ENCODE results near the gene CCDC187. TPM values are rescaled to one million over a fixed set of nuclear protein-coding genes. Genes with fewer than 3 reads are reported as not detected.

The CCDC187 gene
- total RNA-seq, 1 experiment from 2014 or later: not detected

- BruUV-seq (replicated peaks): no TSS peak
- Histone ChIP-seq H3K4me3 (ENCODE audit: low read depth, low read length, poor library complexity, severe bottlenecking) (no peak overlapping the region), H3K27ac (ENCODE audit: low read depth, low read length, poor library complexity, severe bottlenecking) (no peak overlapping the region), H3K36me3 (ENCODE audit: insufficient read depth, low read length, poor library complexity, severe bottlenecking) (peaks cover 20% of the 10 kb centered on the region), H3K4me1 (ENCODE audit: insufficient read depth, low read length, poor library complexity, severe bottlenecking) (no peaks in the 10 kb centered on the region), H3K9me3 (ENCODE audit: low read depth, low read length, poor library complexity, severe bottlenecking) (no peaks in the 10 kb centered on the region), H3K27me3 (replicated peaks; ENCODE audit: insufficient read depth, low read depth, low read length, poor library complexity) (no peaks in the 10 kb centered on the region)
- no peak for DNase-seq (ENCODE audit: low spot score)
- intact Hi-C loops (cut with micrococcal nuclease; ENCODE audit: unreplicated experiment): no loop called here
- ChIA-PET POLR2A (ENCODE audit: low non-redundant PET) (no interaction called here), CTCF (no interaction called here)
- TF ChIP-seq CTCF (conservative IDR thresholded peaks at IDR 0.05; ENCODE audit: low read depth, low read length) (no peak), EZH2 (IDR thresholded peaks at IDR 0.05; ENCODE audit: borderline replicate concordance, low read depth, low read length, poor library complexity, severe bottlenecking) (no peak)
Measured at GRCh38 chr9:136231478-136232297, 72.2 kb downstream of the CCDC187 start.

GRCh38 chr9:136230773-136231172, 73.1 kb downstream of the CCDC187 start:
- POLR2A ChIA-PET (ENCODE audit: low non-redundant PET): no interaction called here
- intact Hi-C loops (cut with micrococcal nuclease; ENCODE audit: unreplicated experiment): no loop called here

GRCh38 chr9:136230365-136230764, 73.5 kb downstream of the CCDC187 start:
- no peaks in the 10 kb centered on the region for H3K27me3 ChIP-seq (replicated peaks; ENCODE audit: insufficient read depth, low read depth, low read length, poor library complexity)
- DNase-seq (ENCODE audit: low spot score): no peak
- peaks cover 8% of the 10 kb centered on the region for H3K4me1 ChIP-seq (ENCODE audit: insufficient read depth, low read length, poor library complexity, severe bottlenecking)
- no TSS peak for BruUV-seq (replicated peaks)
- no peak overlapping the region for H3K27ac ChIP-seq (ENCODE audit: low read depth, low read length, poor library complexity, severe bottlenecking)
- intact Hi-C loops (cut with micrococcal nuclease; ENCODE audit: unreplicated experiment): no loop called here
- no peak overlapping the region for H3K4me3 ChIP-seq (ENCODE audit: low read depth, low read length, poor library complexity, severe bottlenecking)
- H3K9me3 ChIP-seq (ENCODE audit: low read depth, low read length, poor library complexity, severe bottlenecking): no peaks in the 10 kb centered on the region
- ChIA-PET CTCF (no interaction called here), POLR2A (ENCODE audit: low non-redundant PET) (no interaction called here)
- TF ChIP-seq EZH2 (IDR thresholded peaks at IDR 0.05; ENCODE audit: borderline replicate concordance, low read depth, low read length, poor library complexity, severe bottlenecking): no peak
- no peak for TF ChIP-seq CTCF (conservative IDR thresholded peaks at IDR 0.05; ENCODE audit: low read depth, low read length)
- peaks cover 13% of the 10 kb centered on the region for H3K36me3 ChIP-seq (ENCODE audit: insufficient read depth, low read length, poor library complexity, severe bottlenecking)

More at GRCh38 chr9:136230773-136231172, 73.1 kb downstream of the CCDC187 start:
- no peak for DNase-seq (ENCODE audit: low spot score)
- Histone ChIP-seq H3K27ac (ENCODE audit: low read depth, low read length, poor library complexity, severe bottlenecking) (no peak overlapping the region), H3K9me3 (ENCODE audit: low read depth, low read length, poor library complexity, severe bottlenecking) (no peaks in the 10 kb centered on the region), H3K36me3 (ENCODE audit: insufficient read depth, low read length, poor library complexity, severe bottlenecking) (peaks cover 15% of the 10 kb centered on the region), H3K4me1 (ENCODE audit: insufficient read depth, low read length, poor library complexity, severe bottlenecking) (peaks cover 4% of the 10 kb centered on the region), H3K27me3 (replicated peaks; ENCODE audit: insufficient read depth, low read depth, low read length, poor library complexity) (no peaks in the 10 kb centered on the region), H3K4me3 (ENCODE audit: low read depth, low read length, poor library complexity, severe bottlenecking) (no peak overlapping the region)
- CTCF ChIA-PET: no interaction called here
- TF ChIP-seq CTCF (conservative IDR thresholded peaks at IDR 0.05; ENCODE audit: low read depth, low read length): no peak
- no peak for TF ChIP-seq EZH2 (IDR thresholded peaks at IDR 0.05; ENCODE audit: borderline replicate concordance, low read depth, low read length, poor library complexity, severe bottlenecking)
- no TSS peak for BruUV-seq (replicated peaks)
